ENCODE results near the gene SST. TPM values are rescaled to one million over a fixed set of nuclear protein-coding genes. Genes with fewer than 3 reads are reported as not detected.

SST gene
- total and polyA plus RNA-seq, 2 of the 13 experiments (the other 11 are each of a cell fraction or from before 2014, with no cell fraction given): not detected

DNA sequence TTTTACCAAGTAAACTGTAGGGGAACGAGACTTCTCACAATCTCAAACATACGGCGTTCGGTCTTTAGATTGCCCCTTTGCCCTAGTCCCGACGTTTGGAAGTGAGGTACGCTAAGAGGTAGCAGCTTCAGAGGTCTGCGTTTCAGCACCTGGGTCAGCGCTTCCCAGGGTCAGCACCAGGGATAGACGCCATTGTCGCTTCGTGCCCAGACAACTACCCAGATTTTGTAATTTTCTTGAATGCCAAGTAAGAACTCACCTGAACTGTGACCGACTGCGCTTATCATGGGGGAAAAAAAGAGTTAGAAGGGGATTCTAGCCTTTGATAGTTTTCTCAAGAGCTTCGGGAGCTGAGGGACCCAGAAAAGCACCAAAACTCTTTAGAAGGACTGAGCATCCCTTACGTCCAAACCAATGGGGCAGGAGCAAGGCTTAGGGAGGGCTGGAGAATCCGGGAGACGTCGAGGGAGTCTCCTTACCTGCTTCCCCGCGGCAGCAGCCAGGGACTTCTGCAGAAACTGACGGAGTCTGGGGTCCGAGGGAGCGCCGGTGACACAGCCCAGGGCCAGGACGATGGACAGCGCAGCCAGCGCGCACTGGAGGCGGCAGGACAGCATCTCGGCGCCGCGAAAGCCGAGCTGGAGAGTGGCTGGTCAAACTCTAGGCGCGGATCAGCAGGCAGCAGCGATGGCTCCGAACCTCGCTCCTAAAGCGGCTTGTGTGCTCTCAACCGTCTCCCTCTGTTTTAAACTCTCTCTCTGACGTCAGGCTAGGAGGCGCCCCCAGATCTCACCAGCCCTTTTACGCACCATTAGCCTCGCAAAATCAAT lies at the start of gene SST (continued):
- TF ChIP-seq, protein P1, sequence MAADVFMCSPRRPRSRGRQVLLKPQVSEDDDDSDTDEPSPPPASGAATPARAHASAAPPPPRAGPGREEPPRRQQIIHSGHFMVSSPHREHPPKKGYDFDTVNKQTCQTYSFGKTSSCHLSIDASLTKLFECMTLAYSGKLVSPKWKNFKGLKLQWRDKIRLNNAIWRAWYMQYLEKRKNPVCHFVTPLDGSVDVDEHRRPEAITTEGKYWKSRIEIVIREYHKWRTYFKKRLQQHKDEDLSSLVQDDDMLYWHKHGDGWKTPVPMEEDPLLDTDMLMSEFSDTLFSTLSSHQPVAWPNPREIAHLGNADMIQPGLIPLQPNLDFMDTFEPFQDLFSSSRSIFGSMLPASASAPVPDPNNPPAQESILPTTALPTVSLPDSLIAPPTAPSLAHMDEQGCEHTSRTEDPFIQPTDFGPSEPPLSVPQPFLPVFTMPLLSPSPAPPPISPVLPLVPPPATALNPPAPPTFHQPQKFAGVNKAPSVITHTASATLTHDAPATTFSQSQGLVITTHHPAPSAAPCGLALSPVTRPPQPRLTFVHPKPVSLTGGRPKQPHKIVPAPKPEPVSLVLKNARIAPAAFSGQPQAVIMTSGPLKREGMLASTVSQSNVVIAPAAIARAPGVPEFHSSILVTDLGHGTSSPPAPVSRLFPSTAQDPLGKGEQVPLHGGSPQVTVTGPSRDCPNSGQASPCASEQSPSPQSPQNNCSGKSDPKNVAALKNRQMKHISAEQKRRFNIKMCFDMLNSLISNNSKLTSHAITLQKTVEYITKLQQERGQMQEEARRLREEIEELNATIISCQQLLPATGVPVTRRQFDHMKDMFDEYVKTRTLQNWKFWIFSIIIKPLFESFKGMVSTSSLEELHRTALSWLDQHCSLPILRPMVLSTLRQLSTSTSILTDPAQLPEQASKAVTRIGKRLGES (CRISPR knock-in tag; IDR thresholded peaks at IDR 0.05; ENCODE audit: borderline replicate concordance): peak; percentile 96
- TF ChIP-seq, protein P2, sequence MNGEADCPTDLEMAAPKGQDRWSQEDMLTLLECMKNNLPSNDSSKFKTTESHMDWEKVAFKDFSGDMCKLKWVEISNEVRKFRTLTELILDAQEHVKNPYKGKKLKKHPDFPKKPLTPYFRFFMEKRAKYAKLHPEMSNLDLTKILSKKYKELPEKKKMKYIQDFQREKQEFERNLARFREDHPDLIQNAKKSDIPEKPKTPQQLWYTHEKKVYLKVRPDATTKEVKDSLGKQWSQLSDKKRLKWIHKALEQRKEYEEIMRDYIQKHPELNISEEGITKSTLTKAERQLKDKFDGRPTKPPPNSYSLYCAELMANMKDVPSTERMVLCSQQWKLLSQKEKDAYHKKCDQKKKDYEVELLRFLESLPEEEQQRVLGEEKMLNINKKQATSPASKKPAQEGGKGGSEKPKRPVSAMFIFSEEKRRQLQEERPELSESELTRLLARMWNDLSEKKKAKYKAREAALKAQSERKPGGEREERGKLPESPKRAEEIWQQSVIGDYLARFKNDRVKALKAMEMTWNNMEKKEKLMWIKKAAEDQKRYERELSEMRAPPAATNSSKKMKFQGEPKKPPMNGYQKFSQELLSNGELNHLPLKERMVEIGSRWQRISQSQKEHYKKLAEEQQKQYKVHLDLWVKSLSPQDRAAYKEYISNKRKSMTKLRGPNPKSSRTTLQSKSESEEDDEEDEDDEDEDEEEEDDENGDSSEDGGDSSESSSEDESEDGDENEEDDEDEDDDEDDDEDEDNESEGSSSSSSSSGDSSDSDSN (CRISPR knock-in tag; IDR thresholded peaks at IDR 0.05): no peak
- no peak for TF ChIP-seq POLR2G (IDR thresholded peaks at IDR 0.05; ENCODE audit: low read depth, low read length)
- no peak for TF ChIP-seq POLR2AphosphoS2 (IDR thresholded peaks at IDR 0.05; ENCODE audit: low read depth, low read length)
- TF ChIP-seq, protein P3, sequence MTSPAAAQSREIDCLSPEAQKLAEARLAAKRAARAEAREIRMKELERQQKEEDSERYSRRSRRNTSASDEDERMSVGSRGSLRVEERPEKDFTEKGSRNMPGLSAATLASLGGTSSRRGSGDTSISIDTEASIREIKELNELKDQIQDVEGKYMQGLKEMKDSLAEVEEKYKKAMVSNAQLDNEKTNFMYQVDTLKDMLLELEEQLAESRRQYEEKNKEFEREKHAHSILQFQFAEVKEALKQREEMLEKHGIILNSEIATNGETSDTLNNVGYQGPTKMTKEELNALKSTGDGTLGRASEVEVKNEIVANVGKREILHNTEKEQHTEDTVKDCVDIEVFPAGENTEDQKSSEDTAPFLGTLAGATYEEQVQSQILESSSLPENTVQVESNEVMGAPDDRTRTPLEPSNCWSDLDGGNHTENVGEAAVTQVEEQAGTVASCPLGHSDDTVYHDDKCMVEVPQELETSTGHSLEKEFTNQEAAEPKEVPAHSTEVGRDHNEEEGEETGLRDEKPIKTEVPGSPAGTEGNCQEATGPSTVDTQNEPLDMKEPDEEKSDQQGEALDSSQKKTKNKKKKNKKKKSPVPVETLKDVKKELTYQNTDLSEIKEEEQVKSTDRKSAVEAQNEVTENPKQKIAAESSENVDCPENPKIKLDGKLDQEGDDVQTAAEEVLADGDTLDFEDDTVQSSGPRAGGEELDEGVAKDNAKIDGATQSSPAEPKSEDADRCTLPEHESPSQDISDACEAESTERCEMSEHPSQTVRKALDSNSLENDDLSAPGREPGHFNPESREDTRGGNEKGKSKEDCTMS (CRISPR knock-in tag; conservative IDR thresholded peaks at IDR 0.05): peak; percentile 98
- peak; percentile 82 for TF ChIP-seq IRF2 (CRISPR knock-in tag; IDR thresholded peaks at IDR 0.05)
- TF ChIP-seq, protein P4, sequence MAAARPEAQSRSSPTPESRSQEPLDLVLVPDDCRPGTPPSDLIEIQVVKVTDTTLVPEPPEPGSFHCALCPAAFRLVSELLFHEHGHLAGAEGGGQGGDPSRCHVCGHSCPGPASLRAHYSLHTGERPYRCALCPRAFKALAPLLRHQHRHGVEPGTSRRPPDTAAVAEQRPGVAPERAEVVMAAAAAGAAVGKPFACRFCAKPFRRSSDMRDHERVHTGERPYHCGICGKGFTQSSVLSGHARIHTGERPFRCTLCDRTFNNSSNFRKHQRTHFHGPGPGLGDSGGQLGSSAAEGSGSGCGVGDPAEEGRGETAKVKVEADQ (CRISPR knock-in tag; IDR thresholded peaks at IDR 0.05; ENCODE audit: borderline replicate concordance): peak; percentile 98
- TF ChIP-seq ZNF264 (CRISPR knock-in tag; IDR thresholded peaks at IDR 0.05): peak; percentile 95
- TF ChIP-seq, protein P5, sequence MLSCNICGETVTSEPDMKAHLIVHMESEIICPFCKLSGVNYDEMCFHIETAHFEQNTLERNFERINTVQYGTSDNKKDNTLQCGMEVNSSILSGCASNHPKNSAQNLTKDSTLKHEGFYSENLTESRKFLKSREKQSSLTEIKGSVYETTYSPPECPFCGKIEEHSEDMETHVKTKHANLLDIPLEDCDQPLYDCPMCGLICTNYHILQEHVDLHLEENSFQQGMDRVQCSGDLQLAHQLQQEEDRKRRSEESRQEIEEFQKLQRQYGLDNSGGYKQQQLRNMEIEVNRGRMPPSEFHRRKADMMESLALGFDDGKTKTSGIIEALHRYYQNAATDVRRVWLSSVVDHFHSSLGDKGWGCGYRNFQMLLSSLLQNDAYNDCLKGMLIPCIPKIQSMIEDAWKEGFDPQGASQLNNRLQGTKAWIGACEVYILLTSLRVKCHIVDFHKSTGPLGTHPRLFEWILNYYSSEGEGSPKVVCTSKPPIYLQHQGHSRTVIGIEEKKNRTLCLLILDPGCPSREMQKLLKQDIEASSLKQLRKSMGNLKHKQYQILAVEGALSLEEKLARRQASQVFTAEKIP (CRISPR knock-in tag; IDR thresholded peaks at IDR 0.05; ENCODE audit: borderline replicate concordance): no peak
- TF ChIP-seq, protein P6, sequence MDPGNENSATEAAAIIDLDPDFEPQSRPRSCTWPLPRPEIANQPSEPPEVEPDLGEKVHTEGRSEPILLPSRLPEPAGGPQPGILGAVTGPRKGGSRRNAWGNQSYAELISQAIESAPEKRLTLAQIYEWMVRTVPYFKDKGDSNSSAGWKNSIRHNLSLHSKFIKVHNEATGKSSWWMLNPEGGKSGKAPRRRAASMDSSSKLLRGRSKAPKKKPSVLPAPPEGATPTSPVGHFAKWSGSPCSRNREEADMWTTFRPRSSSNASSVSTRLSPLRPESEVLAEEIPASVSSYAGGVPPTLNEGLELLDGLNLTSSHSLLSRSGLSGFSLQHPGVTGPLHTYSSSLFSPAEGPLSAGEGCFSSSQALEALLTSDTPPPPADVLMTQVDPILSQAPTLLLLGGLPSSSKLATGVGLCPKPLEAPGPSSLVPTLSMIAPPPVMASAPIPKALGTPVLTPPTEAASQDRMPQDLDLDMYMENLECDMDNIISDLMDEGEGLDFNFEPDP (CRISPR knock-in tag; conservative IDR thresholded peaks at IDR 0.05): peak; percentile 99; the same call in 1 of the 2 replicates
- no peak for TF ChIP-seq MAFF (IDR thresholded peaks at IDR 0.05; ENCODE audit: low read depth, low read length)
- peak; percentile 62 for TF ChIP-seq ZMYM4 (CRISPR knock-in tag; IDR thresholded peaks at IDR 0.05)
- TF ChIP-seq, protein P7, sequence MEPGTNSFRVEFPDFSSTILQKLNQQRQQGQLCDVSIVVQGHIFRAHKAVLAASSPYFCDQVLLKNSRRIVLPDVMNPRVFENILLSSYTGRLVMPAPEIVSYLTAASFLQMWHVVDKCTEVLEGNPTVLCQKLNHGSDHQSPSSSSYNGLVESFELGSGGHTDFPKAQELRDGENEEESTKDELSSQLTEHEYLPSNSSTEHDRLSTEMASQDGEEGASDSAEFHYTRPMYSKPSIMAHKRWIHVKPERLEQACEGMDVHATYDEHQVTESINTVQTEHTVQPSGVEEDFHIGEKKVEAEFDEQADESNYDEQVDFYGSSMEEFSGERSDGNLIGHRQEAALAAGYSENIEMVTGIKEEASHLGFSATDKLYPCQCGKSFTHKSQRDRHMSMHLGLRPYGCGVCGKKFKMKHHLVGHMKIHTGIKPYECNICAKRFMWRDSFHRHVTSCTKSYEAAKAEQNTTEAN (CRISPR knock-in tag; conservative IDR thresholded peaks at IDR 0.05): peak; percentile 93
- TF ChIP-seq TOE1 (CRISPR knock-in tag; IDR thresholded peaks at IDR 0.05): peak; percentile 93; the same call in 1 of the 2 replicates

Measured in HepG2 (cell line).